Vagina (tissue), 2 donors: ENCODE measurements around the gene ZFX. TPM values are rescaled to one million over a fixed set of nuclear protein-coding genes. Genes with fewer than 3 reads are reported as not detected.

Experiments
- DNase-seq, 2 donors: peaks; one replicate each; pipeline ENCODE4 v3.0.0-alpha.2; 2017; ENCODE audit errors: extremely low spot score in 2 of 2
- H3K27ac ChIP-seq: fragments of 200-600 bp; sonication (generic); one replicate; pipeline ENCODE4 v1.5.1; 2019
- H3K27me3 ChIP-seq: fragments of 200-600 bp; sonication (generic); one replicate; pipeline ENCODE4 v1.5.1; 2019
- H3K36me3 ChIP-seq, 2 donors: fragments of 200-600 bp; sonication (generic); one replicate each; pipeline ENCODE4 v1.5.1; 2017 to 2019
- H3K4me1 ChIP-seq: fragments of 200-600 bp; sonication (generic); one replicate; pipeline ENCODE4 v1.5.1; 2019
- H3K4me3 ChIP-seq, 2 donors: fragments of 200-600 bp; sonication (generic); 1 replicate in 1 of 2; 2 replicates in 1 of 2; pipeline ENCODE4 v1.5.1; 2016 to 2019
- H3K9me3 ChIP-seq: fragments of 200-600 bp; sonication (generic); one replicate; pipeline ENCODE4 v1.5.1; 2019
- CTCF ChIP-seq, 3 experiments: fragments of 450-650 bp in 2 of 3; fragments of 200-600 bp in 1 of 3; sonication (generic) in 1 of 3; IDR thresholded peaks; one replicate each; pipeline ENCODE4 v1.5.1; 2017 to 2019; ENCODE audit warnings: antibody characterized with exemption in 3 of 3, mild to moderate bottlenecking in 2 of 3, moderate library complexity in 2 of 3
- POLR2A ChIP-seq, 2 donors: fragments of 450-650 bp; IDR thresholded peaks; one replicate each; pipeline ENCODE4 v1.6.1; 2017; ENCODE audit warnings: antibody characterized with exemption in 2 of 2, mild to moderate bottlenecking in 2 of 2, moderate library complexity in 2 of 2
- POLR2AphosphoS5 ChIP-seq, 2 donors: sonication (generic); formaldehyde crosslinking; IDR thresholded peaks; one replicate each; pipeline ENCODE4 v1.9.0; 2017; ENCODE audit warnings: antibody characterized with exemption in 2 of 2, mild to moderate bottlenecking in 2 of 2, low read depth in 1 of 2; ENCODE audit not compliant: insufficient read depth in 1 of 2
- intact Hi-C: fragments of 100-400 bp; cut with DNase I; formaldehyde crosslinking; loops from one replicate; pipeline ENCODE4 v1.15.1; 2023
- total RNA-seq: library from RNA; depleted of rRNA; stranded (reverse); fragments of >200 nt; gene quantifications from one replicate; pipeline ENCODE4 v1.2.3, GENCODE V29; 2016

The ZFX gene
- total RNA-seq, 1 donor from 2014 or later: 62.4 TPM

GRCh38 chrX:24186483-24186882 is 37.0 kb downstream of the ZFX start:
- peaks cover 0 to 4% of the 10 kb centered on the region in 2 donors for H3K36me3 ChIP-seq
- H3K9me3 ChIP-seq: no peaks in the 10 kb centered on the region
- DNase-seq: no peak
- TF ChIP-seq POLR2A (IDR thresholded peaks at IDR 0.05) (no peak), POLR2AphosphoS5 (IDR thresholded peaks at IDR 0.05; ENCODE audit: insufficient read depth in 1 of 2, low read depth in 1 of 2) (no peak)
- H3K4me3 ChIP-seq: no peak overlapping the region
- intact Hi-C loops: no loop called here
- H3K27me3 ChIP-seq: no peaks in the 10 kb centered on the region
- H3K4me1 ChIP-seq: peaks cover 45% of the 10 kb centered on the region
- no peak overlapping the region for H3K27ac ChIP-seq

GRCh38 chrX:24186986-24187385 is 37.5 kb downstream of the ZFX start:
- no peak overlapping the region for H3K4me3 ChIP-seq
- no peak overlapping the region for H3K27ac ChIP-seq
- peaks cover 0 to 4% of the 10 kb centered on the region in 2 donors for H3K36me3 ChIP-seq
- TF ChIP-seq POLR2A (IDR thresholded peaks at IDR 0.05) (no peak), CTCF (IDR thresholded peaks at IDR 0.05) (no peak), POLR2AphosphoS5 (IDR thresholded peaks at IDR 0.05; ENCODE audit: insufficient read depth in 1 of 2, low read depth in 1 of 2) (no peak)
- H3K9me3 ChIP-seq: no peaks in the 10 kb centered on the region
- H3K27me3 ChIP-seq: no peaks in the 10 kb centered on the region
- no peak for DNase-seq
- H3K4me1 ChIP-seq: peaks cover 42% of the 10 kb centered on the region
- intact Hi-C loops: no loop called here

- H3K4me1 ChIP-seq: peaks cover 48% of the 10 kb centered on the region
- H3K9me3 ChIP-seq: no peaks in the 10 kb centered on the region
- DNase-seq: no peak
- TF ChIP-seq POLR2A (IDR thresholded peaks at IDR 0.05) (no peak), POLR2AphosphoS5 (IDR thresholded peaks at IDR 0.05; ENCODE audit: insufficient read depth in 1 of 2, low read depth in 1 of 2) (no peak)
- no peak overlapping the region for H3K27ac ChIP-seq
- peaks cover 0 to 4% of the 10 kb centered on the region in 2 donors for H3K36me3 ChIP-seq
- H3K27me3 ChIP-seq: no peaks in the 10 kb centered on the region
- H3K4me3 ChIP-seq: no peak overlapping the region
- intact Hi-C loops: no loop called here
Measured at GRCh38 chrX:24189490-24189889, 40.0 kb downstream of the ZFX start.

- no peaks in the 10 kb centered on the region for H3K27me3 ChIP-seq
- H3K9me3 ChIP-seq: no peaks in the 10 kb centered on the region
- no peak overlapping the region for H3K4me3 ChIP-seq
- H3K27ac ChIP-seq: no peak overlapping the region
- peaks cover 0 to 8% of the 10 kb centered on the region in 2 donors for H3K36me3 ChIP-seq
- peaks cover 39% of the 10 kb centered on the region for H3K4me1 ChIP-seq
- intact Hi-C loops: no loop called here
- TF ChIP-seq CTCF (IDR thresholded peaks at IDR 0.05) (no peak), POLR2A (IDR thresholded peaks at IDR 0.05) (no peak), POLR2AphosphoS5 (IDR thresholded peaks at IDR 0.05; ENCODE audit: insufficient read depth in 1 of 2, low read depth in 1 of 2) (no peak)
- no peak for DNase-seq
Measured at GRCh38 chrX:24190500-24191156, 41.1 kb downstream of the ZFX start.

- no peaks in the 10 kb centered on the region for H3K9me3 ChIP-seq
- TF ChIP-seq POLR2A (IDR thresholded peaks at IDR 0.05): no peak
- DNase-seq: no peak
- no peaks in the 10 kb centered on the region for H3K27me3 ChIP-seq
- H3K27ac ChIP-seq: no peak overlapping the region
- peaks cover 0 to 4% of the 10 kb centered on the region in 2 donors for H3K36me3 ChIP-seq
- peaks cover 41% of the 10 kb centered on the region for H3K4me1 ChIP-seq
- intact Hi-C loops: no loop called here
- no peak overlapping the region for H3K4me3 ChIP-seq
Measured at GRCh38 chrX:24196509-24196908, 47.0 kb downstream of the ZFX start.

GRCh38 chrX:24198101-24198500 is 48.6 kb downstream of the ZFX start:
- peaks cover 0 to 4% of the 10 kb centered on the region in 2 donors for H3K36me3 ChIP-seq
- H3K4me3 ChIP-seq: no peak overlapping the region
- peaks cover 43% of the 10 kb centered on the region for H3K4me1 ChIP-seq
- TF ChIP-seq POLR2A (IDR thresholded peaks at IDR 0.05) (no peak), CTCF (IDR thresholded peaks at IDR 0.05) (no peak), POLR2AphosphoS5 (IDR thresholded peaks at IDR 0.05; ENCODE audit: insufficient read depth in 1 of 2, low read depth in 1 of 2) (no peak)
- H3K27ac ChIP-seq: no peak overlapping the region
- no peak for DNase-seq
- intact Hi-C loops: no loop called here
- no peaks in the 10 kb centered on the region for H3K27me3 ChIP-seq
- H3K9me3 ChIP-seq: no peaks in the 10 kb centered on the region
